Neural cell (in vitro differentiated cells): ENCODE data around the gene GRIK2. TPM values are rescaled to one million over a fixed set of nuclear protein-coding genes. Genes with fewer than 3 reads are reported as not detected.
"Not testable (repeated sequence)": the region's sequence is repeated elsewhere in the genome, so short reads cannot be mapped to it uniquely, and the experiment has no call there.

Experiments used
- H2AFZ ChIP-seq: fragments of 200-600, 300-800 bp; sonication (generic), shearing (Covaris generic); 2 replicates; pipeline ENCODE4 v1.6.0; 2014; ENCODE audit warnings: low read depth, mild to moderate bottlenecking, antibody characterized with exemption, low read length, moderate library complexity
- H3F3A ChIP-seq: fragments of 200-600 bp; shearing (Covaris generic); 2 replicates; pipeline ENCODE4 v1.6.1; 2016; ENCODE audit warnings: mild to moderate bottlenecking, moderate library complexity, mixed read lengths, antibody characterized with exemption, low read length; ENCODE audit not compliant: insufficient read depth, poor library complexity, severe bottlenecking
- H3K27ac ChIP-seq: fragments of 200-600, 300-800 bp; sonication (generic), shearing (Covaris generic); 2 replicates; pipeline ENCODE4 v1.5.1; 2014; ENCODE audit warnings: mild to moderate bottlenecking, low read length, moderate library complexity
- H3K27me3 ChIP-seq: fragments of 300-800, 200-600 bp; sonication (generic), shearing (Covaris generic); 2 replicates; pipeline ENCODE4 v1.6.0; 2014; ENCODE audit warnings: mild to moderate bottlenecking, low read depth, low read length, moderate library complexity; ENCODE audit not compliant: insufficient read depth
- H3K36me3 ChIP-seq: fragments of 300-800, 200-600 bp; sonication (generic), shearing (Covaris generic); 2 replicates; pipeline ENCODE4 v1.5.1; 2014; ENCODE audit warnings: mild to moderate bottlenecking, antibody characterized with exemption, low read length, moderate library complexity; ENCODE audit not compliant: insufficient read depth
- H3K4me2 ChIP-seq: fragments of 300-800, 200-600 bp; sonication (generic), shearing (Covaris generic); 2 replicates; pipeline ENCODE4 v1.6.0; 2014; ENCODE audit warnings: mild to moderate bottlenecking, low read length
- H3K4me3 ChIP-seq: fragments of 300-800, 200-600 bp; sonication (generic), shearing (Covaris generic); 2 replicates; pipeline ENCODE4 v1.5.1; 2014; ENCODE audit warnings: mild to moderate bottlenecking, low read length, moderate library complexity
- H3K79me2 ChIP-seq: fragments of 200-600 bp; shearing (Covaris generic); replicated peaks from 2 replicates; pipeline ENCODE4 v1.6.0; 2014; ENCODE audit warnings: mild to moderate bottlenecking, low read length, moderate library complexity; ENCODE audit not compliant: insufficient read depth
- H3K9ac ChIP-seq: fragments of 300-800, 200-600 bp; sonication (generic), shearing (Covaris generic); 2 replicates; pipeline ENCODE4 v1.6.1; 2016; ENCODE audit warnings: mild to moderate bottlenecking, low read length, mixed read lengths
- H3K9me2 ChIP-seq: fragments of 200-600 bp; shearing (Covaris generic); 2 replicates; pipeline ENCODE4 v1.6.1; 2016; ENCODE audit warnings: mild to moderate bottlenecking, low read length, mixed read lengths; ENCODE audit not compliant: insufficient read depth
- H3K9me3 ChIP-seq: fragments of 200-600, 300-800 bp; sonication (generic), shearing (Covaris generic); 2 replicates; pipeline ENCODE4 v1.6.1; 2016; ENCODE audit warnings: mild to moderate bottlenecking, mixed run types, low read length, moderate library complexity, mixed read lengths
- H4K20me1 ChIP-seq: fragments of 200-600 bp; shearing (Covaris generic); 2 replicates; pipeline ENCODE4 v1.6.1; 2016; ENCODE audit warnings: mild to moderate bottlenecking, mixed run types; ENCODE audit not compliant: insufficient read depth
- CTCF ChIP-seq: fragments of 450-650 bp; IDR thresholded peaks from 2 replicates; pipeline ENCODE4 v1.5.1; 2014; ENCODE audit warnings: antibody characterized with exemption, mild to moderate bottlenecking, moderate library complexity; ENCODE audit not compliant: poor library complexity, severe bottlenecking
- EP300 ChIP-seq: fragments of 450-650 bp; conservative IDR thresholded peaks from 2 replicates; pipeline ENCODE4 v1.6.1; 2014; ENCODE audit warnings: antibody characterized with exemption, mild to moderate bottlenecking, moderate library complexity; ENCODE audit not compliant: poor library complexity, severe bottlenecking
- EZH2 ChIP-seq: fragments of 200-600, 300-800 bp; shearing (Covaris generic), sonication (generic); IDR thresholded peaks from 2 replicates; pipeline ENCODE4 v1.6.1; 2014; ENCODE audit warnings: antibody characterized with exemption, low read length, borderline replicate concordance, mild to moderate bottlenecking; ENCODE audit not compliant: insufficient read depth, poor library complexity, severe bottlenecking
- MXI1 ChIP-seq: fragments of 450-650 bp; conservative IDR thresholded peaks from 2 replicates; pipeline ENCODE4 v1.6.1; 2014; ENCODE audit warnings: antibody characterized with exemption, mild to moderate bottlenecking; ENCODE audit not compliant: poor library complexity, severe bottlenecking
- POLR2AphosphoS5 ChIP-seq: IDR thresholded peaks from 2 replicates; pipeline ENCODE4 v1.6.1; 2012
- RAD21 ChIP-seq: fragments of 450-650 bp; conservative IDR thresholded peaks from 2 replicates; pipeline ENCODE4 v1.6.1; 2014; ENCODE audit warnings: antibody characterized with exemption, mild to moderate bottlenecking, moderate library complexity
- REST ChIP-seq: IDR thresholded peaks from 2 replicates; pipeline ENCODE4 v1.6.1; 2012; ENCODE audit warnings: borderline replicate concordance
- SMC3 ChIP-seq: fragments of 450-650 bp; conservative IDR thresholded peaks from 2 replicates; pipeline ENCODE4 v1.6.1; 2014; ENCODE audit warnings: antibody characterized with exemption, mild to moderate bottlenecking, moderate library complexity; ENCODE audit not compliant: poor library complexity
- TAF1 ChIP-seq: IDR thresholded peaks from 2 replicates; pipeline ENCODE4 v1.6.1; 2012; ENCODE audit warnings: low read depth
- polyA plus RNA-seq: library from polyadenylated mRNA; depleted of rRNA; stranded (reverse); fragments of >200 nt; gene quantifications from 2 replicates; pipeline ENCODE4 v1.2.3, GENCODE V29; 2014

The GRIK2 gene
- polyA plus RNA-seq, 1 donor from 2014 or later, result 106 TPM

GRCh38 chr6:101348816-101349215 lies 44.7 kb upstream of the GRIK2 start:
- H3K4me2 ChIP-seq, result no peak overlapping the region
- H3K9ac ChIP-seq, result no peak overlapping the region
- no peak overlapping the region for H3K27ac ChIP-seq
- H2AFZ ChIP-seq, result no peak overlapping the region
- H3F3A ChIP-seq, result no peaks in the 10 kb centered on the region
- H3K9me3 ChIP-seq, result no peaks in the 10 kb centered on the region
- H3K27me3 ChIP-seq, result no peaks in the 10 kb centered on the region
- no peak overlapping the region for H3K4me3 ChIP-seq
- H3K9me2 ChIP-seq, result no peaks in the 10 kb centered on the region
- H3K79me2 ChIP-seq, result no peaks in the 10 kb centered on the region
- H3K36me3 ChIP-seq, result no peaks in the 10 kb centered on the region
- TF ChIP-seq EP300, result no peak
- H4K20me1 ChIP-seq, result no peaks in the 10 kb centered on the region

GRCh38 chr6:101350631-101351030 lies 42.9 kb upstream of the GRIK2 start:
- H3K9me3 ChIP-seq, H3K79me2 ChIP-seq, H3K27me3 ChIP-seq, H4K20me1 ChIP-seq, H3K36me3 ChIP-seq, H2AFZ ChIP-seq, H3K4me3 ChIP-seq, H3K27ac ChIP-seq, H3F3A ChIP-seq, H3K4me2 ChIP-seq, H3K9ac ChIP-seq, H3K9me2 ChIP-seq: not testable (repeated sequence)

DNA sequence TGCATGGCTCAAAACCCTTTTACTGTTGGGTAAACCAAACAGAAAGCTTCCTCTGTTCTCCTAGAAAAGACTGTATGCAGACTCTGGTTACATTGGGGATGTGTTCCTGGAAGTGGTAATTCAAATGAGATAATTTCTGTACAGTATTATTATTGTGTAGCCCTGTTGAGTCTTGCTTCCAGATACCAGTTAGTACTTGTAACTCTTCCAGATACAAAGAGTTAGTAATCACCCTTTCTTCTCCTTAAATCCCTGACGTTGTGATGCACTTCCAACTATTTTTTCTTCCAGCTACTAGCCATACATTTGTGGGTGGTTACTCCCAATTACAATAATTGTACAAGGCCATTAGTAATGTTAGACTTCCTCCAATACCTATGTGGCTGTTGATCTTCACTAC lies 42.3 kb upstream of the GRIK2 start:
- Histone ChIP-seq H3K9me3 (no peaks in the 10 kb centered on the region), H2AFZ (no peak overlapping the region), H3F3A (no peaks in the 10 kb centered on the region), H3K4me2 (no peak overlapping the region), H3K9me2 (no peaks in the 10 kb centered on the region), H3K27ac (no peak overlapping the region), H3K27me3 (no peaks in the 10 kb centered on the region), H3K9ac (no peak overlapping the region), H3K36me3 (no peaks in the 10 kb centered on the region), H3K4me3 (no peak overlapping the region), H4K20me1 (no peaks in the 10 kb centered on the region), H3K79me2 (no peaks in the 10 kb centered on the region)
- no peak for TF ChIP-seq RAD21
- TF ChIP-seq MXI1, result no peak
- TF ChIP-seq EZH2, result no peak
- no peak for TF ChIP-seq EP300
- TF ChIP-seq TAF1, result no peak
- no peak for TF ChIP-seq REST
- no peak for TF ChIP-seq POLR2AphosphoS5
- TF ChIP-seq CTCF, result no peak
- no peak for TF ChIP-seq SMC3
